GM15510 (cell line): ENCODE measurements around the gene APCDD1L.

Experiments
- POLR2A ChIP-seq: IDR thresholded peaks from 3 replicates; pipeline ENCODE4 v1.6.1; 2011; ENCODE audit warnings: borderline replicate concordance; ENCODE audit not compliant: insufficient read length; ENCODE audit errors: extremely low read depth

APCDD1L gene

DNA sequence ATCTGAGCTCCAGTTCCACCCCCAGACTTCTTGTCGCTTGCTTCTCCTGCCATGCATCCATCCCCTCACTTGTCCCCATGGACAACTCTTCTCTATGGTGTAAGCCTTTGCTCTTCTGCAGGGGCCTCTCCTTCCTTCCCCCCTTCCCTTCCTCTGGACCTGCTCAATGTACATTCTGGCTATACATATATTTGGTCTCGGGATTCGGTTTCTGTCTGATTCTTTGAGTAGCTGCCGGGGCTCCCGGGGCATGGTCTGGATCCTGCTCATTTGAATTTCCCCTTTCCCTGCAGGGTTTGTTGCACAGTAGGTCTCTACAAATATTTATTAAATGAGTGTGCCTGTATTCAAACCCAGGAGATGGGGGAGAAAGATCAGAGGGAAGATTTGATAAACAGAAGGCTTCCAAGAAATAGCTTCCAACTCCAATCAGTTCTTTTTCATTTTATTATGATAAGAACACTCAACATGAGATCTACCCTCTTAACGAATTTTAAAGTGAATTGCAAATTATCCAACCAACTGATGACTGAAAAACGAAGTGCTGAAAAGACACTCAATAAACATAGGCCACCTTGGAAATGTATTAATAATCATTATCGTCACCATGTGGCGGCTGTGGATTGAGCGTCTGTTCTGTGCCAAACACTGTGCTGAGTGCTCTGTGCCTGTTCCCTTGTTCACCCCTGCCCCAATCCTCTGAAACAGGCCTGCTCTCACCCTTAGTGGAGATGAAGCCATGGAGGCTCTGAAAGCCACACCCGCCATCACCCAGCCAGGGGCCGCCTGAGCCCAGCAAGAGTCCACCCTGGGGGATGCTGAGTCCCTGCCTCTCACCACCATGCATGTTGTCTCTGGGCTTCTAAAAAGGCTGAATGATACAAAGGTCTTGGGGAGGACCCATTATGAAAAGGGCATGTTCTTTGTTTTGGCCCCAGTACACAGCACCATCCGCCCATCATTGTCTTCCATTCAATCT lies 34.3 kb upstream of the APCDD1L start:
- TF ChIP-seq POLR2A = no peak

DNA sequence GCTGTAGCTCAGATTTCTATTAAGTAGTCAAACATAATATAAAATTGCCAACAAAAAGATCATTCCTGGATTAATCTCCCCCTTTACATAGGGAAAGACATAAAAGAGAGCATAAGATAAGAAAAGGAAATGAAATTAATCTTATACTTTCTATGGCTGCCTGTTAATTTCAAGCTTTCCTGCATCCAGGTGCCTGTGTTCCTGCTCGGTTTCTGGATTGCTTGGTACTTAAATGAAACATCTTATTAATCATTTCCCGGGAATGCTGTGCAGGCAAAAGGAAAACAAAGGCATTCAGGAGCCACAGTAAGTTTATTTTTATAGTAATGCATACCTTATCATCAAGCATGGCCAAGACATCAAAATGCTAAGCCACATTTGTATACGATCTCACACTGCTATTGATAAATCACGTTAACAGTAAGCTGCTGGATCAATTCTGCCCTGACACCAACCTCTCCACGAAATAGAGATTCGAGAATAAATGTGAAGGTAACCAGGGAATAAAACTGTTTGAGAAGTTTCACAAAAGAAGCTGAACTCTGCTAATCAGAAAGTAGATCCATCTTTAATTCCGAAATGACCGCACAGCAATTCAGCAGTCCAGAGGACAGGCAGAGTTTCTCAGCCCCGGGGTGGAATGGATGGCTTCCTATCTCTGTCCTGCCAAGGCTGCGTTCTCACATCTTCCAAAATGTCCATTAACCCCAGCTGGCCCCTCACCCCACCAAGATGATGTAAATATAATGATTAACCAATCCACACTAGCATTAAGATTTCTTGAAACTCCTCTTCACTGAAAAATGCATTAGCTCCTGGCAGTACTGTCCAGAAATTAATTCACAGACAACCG lies 32.6 kb upstream of the APCDD1L start:
- TF ChIP-seq POLR2A = no peak

DNA sequence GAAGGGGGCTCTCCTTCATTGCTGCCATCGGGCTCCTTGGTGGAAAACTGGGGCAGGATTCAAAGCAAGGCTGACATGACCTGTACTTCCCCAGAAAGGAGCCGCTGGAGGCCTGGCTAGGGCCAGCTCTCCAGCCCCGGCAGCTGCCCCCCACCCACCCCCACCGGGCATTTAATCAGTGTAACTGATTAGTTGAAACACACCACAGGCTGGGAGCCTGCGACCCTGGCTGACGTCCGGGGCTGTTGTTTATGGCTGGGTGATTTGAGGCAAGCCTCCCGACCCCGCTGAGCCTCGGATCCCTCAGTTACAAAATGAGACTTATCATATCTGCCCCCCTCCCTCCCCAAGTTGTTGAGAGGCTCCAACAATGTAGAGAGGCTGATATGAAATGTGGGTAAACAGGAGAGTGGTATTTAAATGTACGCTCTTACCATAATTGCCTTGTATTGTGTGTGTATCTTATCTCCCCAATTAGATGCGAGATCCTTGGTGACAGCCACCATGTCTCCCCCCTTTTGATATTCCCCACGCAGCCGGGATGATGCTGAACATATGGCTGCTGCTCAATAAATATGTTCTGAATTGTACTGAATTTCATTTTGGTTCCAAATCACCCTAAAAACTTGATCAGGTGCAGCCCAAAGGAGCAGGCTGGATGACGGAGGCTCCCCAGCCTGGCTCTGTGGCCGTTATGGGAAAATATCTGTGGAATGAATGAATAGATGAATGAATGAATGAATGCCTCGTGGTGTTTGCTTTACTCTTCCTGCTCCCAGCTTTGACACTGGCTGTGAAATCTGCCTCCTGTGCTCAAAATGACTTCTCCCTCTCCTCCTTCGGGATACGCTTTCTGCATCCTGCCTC lies 31.8 kb upstream of the APCDD1L start:
- no peak for TF ChIP-seq POLR2A

DNA sequence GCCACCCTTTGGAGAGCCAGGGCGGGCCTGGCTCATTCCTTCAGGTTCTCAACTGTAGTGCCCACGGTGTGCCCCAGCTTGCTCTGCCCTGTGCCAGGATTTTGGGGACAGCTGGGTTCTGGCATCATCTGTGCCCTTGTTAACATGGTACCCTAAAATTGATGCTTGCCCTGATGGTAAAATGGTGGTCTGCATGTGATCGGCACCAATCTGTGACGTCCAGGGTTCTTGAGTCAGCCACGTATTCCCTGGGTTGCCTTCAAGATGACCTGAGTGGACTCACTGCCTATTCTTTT lies 31.2 kb upstream of the APCDD1L start:
- TF ChIP-seq POLR2A = no peak

DNA sequence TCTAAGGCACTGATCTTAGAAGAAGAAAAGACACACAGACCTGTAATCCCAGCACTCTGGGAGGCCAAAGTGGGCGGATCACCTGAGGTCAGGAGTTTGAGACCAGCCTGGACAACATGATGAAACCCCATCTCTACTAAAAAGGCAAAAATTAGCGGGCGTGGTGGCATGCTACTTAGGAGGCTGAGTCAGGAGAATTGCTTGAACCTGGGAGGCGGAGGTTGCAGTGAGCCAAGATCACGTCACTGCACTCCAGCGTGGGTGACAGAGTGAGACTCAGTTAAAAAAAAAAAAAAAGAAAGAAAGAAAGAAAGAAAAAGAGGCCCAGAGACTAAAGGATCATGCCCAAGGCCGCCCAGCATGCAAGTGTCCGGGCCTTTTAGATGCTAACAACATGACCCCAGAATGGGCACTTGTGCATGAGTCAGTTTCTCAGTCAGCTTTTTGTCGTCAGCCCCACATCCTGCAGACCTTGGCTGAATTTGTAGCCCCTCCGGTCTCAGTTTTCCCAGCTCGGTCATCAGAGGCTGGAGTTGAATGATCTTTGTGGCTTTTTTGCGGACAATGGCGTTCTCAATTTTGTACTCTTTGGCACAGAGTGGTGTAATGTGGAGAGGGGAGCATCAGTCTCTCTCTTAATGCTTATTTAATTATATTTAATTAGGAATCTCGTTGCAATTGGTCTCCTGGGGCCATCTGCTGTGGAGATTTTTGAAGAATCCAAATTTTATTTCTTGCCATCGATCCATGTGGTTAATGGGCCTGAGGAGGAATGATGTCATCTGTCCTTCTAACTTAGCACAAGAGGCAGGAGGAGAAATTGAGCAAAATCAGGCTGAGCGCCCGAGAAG lies 30.6 kb upstream of the APCDD1L start:
- TF ChIP-seq POLR2A = no peak

DNA sequence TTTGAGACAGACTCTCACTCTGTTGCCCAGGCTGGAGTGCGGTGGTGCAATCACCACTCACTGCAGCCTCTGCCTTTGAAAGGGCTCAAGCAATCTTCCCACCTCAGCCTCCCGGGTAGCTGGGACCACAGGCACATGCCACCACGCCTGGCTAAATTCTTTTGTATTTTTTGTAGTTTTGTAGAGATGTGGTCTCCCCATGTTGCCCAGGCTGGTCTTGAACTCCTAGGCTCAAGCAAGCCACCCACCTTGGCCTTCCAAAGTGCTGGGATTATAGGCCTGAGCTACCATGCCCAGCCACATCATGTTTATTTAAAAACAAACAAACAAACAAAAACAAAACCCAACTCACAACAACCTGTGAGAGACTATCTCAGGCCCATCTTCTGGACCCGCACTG lies 29.7 kb upstream of the APCDD1L start:
- TF ChIP-seq POLR2A = no peak

DNA sequence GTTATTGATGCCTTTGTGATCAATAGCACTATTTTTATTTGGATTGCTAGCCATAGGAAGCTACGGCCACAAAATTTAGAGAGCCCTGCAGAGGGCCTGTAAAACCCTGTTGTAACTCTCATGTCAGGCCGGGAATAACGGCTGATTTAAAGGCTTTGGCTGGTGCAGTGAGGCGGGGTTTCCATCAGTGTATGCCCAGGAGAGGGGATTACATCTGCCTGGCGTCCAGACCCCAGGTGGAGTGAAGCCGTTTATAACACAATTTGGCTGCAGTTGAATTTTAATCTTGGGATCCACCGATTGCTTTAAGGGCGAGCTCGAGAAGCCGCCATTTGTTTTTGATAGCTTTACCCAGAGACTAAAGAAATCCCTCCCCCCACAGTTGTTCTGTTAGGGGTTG lies 29.1 kb upstream of the APCDD1L start:
- TF ChIP-seq POLR2A = no peak

DNA sequence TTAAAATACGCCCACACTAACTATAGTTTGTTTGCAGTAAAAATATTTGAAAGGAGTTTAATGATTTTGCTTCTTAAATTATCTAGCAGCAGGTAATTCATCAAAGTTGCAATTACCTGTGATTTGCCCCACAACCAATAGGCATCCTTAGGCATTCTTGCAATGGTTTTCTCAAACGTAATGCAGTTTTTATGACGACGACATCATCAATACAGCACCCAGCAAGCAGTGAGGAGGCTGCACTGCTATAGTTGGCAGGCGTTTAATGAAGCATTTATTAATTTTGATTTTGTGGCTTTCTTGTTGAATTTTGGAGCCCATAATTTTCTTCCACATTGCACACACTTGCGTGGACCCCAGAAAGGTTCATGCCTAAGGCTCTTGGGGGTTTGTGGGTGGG lies 28.1 kb upstream of the APCDD1L start:
- TF ChIP-seq POLR2A = no peak

DNA sequence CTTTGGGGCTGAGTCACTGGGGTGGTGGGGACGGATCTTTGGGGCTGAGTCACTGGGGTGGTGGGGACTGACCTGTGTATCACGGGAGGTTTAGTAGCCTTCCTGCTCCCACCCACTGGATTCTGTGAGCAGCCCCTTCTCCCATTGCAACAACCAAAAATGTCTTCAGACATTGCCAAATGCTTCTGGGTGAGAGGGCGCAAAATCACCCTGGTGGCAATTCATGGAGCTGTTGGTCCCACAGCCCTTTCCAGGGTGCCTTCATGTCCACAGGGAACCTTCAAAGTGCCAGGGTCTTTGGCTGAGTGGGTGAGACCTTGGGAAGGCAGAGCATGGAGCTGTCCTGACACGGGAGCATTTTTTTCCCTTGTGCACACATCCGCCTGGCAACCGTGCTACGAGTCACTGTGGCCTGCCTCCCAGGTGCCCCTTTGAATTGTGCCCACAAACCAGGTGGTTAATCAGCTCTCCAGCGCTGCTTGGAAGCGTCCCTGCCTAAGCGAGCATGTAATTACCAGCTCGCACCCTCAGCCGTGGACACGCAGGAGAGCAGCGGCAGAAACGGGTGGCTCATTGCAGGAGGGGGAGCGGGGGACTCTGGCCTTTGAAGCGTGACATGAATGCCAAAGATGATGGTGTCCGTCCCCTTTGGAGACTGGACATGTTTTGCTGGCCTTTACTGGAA lies 27.4 kb upstream of the APCDD1L start:
- no peak for TF ChIP-seq POLR2A

DNA sequence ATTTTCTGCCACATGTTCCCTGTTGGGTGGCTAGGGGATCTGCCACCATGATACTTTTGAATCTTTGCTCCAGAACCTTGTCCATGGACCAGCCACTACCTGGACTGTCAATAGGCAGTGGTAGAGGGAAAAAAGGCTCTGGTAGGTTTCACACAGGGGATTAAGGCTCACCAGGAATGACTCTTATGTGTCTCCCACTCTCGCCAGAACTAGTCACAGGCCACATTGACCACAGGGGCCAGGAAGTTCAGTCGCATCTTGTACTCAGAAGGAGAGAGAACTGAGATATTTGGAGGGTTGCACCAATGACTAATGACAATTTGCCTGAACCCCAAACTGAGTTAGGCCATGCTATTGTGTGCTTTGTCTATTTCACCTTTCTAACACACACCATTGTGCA lies 23.6 kb upstream of the APCDD1L start:
- TF ChIP-seq POLR2A = no peak

DNA sequence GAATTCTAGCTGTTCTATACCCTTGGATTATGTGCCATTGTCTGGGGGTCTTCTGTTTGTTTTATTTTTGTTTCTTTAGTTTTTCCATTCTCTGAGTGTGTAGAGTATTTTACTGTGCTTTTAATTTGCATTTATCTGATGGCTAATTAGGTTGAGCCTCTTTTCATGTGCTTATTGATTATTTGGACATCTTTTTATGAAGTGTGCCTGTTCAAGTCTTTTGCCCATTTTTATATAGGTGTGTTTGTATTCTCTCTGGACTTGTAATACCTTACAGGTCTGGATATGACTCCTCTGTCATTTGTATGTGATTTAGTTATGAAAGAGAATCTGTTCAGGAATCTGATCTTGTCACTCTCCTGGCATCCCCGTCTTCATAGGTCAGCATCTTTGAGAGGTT lies 22.6 kb upstream of the APCDD1L start:
- no peak for TF ChIP-seq POLR2A

DNA sequence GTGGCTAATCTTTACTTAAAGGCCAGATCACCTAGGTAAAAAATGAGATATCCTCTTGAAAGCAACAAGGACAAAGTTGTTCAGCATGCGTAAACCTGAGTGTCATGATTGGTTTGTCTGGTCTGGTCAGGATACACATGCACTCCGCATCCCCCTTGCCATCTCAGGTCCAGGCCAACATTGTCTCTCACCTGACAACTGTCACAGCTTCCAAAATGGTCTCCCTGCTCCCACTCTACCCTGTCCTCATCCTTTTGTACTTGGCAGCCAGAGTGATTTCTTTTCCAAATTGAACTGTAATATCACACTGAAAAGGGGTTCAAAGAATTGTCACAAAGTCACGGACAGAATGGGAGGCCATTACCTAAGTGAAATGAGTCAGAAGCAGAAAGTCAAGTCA lies 21.1 kb upstream of the APCDD1L start:
- TF ChIP-seq POLR2A = no peak

DNA sequence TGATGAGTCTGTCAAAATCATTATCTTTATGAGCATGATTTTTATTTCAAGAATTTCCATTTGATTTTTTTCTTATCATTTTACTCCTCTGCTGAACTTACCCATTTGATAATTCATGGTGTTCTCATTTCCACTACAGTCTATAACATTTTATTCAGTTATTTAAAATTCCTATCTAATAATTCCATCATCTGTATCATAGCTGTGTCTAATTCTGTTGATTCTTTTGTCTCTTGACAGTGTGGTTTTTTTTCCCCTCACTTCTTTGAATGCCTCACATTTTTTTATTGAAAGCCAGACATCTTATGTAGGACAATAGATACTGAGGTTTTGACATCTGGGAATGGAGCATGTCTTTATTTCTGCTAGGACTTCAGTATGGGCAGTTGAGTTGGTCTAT lies 16.5 kb upstream of the APCDD1L start:
- TF ChIP-seq POLR2A = no peak
